NCI-H128 (cell line): Measurements from ENCODE around the gene UCKL1.
"Not testable (repeated sequence)": the region's sequence is repeated elsewhere in the genome, so short reads cannot be mapped to it uniquely, and the experiment has no call there.

ENCODE experiments used
- DNase-seq: peaks from one replicate; lab custom pipeline; 2025; ENCODE audit not compliant: unreplicated experiment; lab: John Stamatoyannopoulos, UW

The UCKL1 gene

DNA sequence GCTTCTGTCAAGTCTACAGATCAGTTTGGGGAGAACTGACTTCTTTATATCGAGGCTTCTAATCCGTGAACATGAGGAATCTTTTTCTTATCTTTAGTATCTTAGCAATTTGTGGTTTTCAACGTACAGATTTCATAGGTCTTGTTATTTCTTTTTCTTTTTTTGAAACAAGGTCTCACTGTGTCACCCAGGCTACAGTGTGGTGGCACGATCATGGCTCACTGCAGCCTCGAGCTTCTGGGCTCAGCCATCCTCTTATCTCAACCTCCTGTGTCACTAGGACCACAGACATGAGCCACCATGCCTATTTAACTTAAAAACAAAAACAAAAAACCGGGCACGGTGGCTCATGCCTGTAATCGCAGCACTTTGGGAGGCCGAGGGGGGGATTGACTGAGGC is 32.0 kb downstream of the UCKL1 start:
- no peak for DNase-seq

GRCh38 chr20:63923651-63924050 is 32.6 kb downstream of the UCKL1 start:
- DNase-seq, result no peak

DNA sequence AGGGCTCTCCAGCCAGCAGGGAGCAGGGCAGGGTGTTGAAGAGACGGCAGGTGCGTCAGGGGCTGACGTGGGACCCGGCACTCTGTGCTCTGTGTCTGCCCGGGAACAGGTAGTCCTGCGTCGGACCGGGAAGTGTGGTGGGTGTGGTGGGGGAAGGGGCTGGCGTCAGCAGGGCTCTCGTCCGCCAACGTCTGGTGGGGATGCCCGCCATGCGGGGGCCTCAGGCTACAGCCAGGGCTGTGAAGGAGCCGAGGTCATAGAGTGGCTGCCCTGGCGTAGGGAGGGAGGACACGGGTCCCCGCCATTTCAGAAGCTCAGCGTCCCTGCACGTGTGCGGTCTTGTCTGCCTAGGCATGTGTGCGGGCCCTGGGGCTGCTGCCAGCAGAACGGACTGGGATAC is 36.0 kb downstream of the UCKL1 start:
- DNase-seq, result no peak

- no peak for DNase-seq
Observed at GRCh38 chr20:63919130-63919529, 37.1 kb downstream of the UCKL1 start.

- DNase-seq, result no peak
Observed at GRCh38 chr20:63917811-63918210, 38.4 kb downstream of the UCKL1 start.

DNA sequence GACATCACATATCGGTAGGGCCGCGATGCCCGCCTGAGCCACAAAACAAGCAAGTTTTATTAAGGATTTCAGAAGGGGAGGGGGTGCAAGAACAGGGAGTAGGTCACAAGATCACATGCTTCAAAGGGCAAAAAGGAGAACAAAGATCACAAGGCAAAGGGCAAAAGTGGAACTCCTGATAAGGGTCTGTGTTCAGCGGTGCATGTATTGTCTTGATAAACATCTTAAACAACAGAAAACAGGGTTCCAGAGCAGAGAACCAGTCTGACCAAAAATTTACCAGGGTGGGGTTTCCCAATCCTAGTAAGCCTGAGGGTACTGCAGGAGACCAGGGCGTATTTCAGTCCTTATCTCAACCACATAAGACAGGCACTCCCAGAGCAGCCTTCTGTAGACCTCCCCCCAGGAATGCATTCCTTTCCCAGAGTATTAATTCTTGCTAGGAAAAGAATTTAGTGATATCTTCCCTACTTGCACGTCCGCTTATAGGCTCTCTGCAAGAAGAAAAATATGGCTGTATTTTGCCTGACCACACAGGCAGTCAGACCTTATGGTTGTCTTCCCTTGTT is 39.8 kb downstream of the UCKL1 start:
- DNase-seq, result not testable (repeated sequence)

- DNase-seq, result no peak
Observed at GRCh38 chr20:63915471-63915870, 40.7 kb downstream of the UCKL1 start.

GRCh38 chr20:63913768-63914167 is 42.4 kb downstream of the UCKL1 start:
- no peak for DNase-seq

DNA sequence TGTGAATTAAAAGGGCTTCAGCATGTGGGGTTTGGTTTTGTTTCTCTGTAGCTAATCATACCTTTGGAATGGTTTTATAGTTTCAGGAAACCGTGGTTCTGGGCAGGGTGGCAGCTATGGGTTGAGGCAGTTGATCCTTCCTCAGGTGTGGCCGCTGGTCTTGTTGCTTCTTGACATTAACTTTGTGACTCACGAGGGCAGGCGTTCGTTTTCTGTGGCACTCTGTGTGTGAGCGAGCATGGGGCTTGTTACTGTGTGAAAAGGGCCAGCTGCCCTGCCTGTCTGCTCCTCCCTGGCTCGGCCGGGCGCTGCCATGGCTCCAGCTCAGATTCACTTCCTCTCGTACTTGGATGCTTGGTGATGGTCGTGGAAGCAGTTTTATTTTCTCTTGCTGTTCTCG is 45.0 kb downstream of the UCKL1 start:
- DNase-seq, result no peak

- no peak for DNase-seq
Observed at GRCh38 chr20:63908008-63908682, 48.1 kb downstream of the UCKL1 start.

- no peak for DNase-seq
Observed at GRCh38 chr20:63903796-63904561, 52.2 kb downstream of the UCKL1 start.

DNA sequence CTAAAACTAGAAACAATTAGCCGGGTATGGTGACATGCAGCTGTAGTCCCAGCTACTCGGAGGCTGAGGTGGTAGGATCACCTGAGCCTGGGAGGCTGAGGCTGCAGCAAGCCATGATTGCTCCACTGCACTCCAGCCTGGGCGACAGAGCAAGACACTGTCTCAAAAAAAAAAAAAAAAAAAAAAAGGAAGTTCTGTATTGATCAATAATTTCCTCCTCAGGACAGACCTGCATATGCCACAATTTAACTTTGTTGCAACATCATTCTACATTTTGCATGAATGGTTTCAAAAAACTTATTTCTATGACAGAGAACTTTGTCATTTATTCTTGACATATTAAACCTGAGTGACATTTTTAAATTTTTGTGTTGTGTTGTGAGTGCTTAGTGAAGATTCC is 55.8 kb downstream of the UCKL1 start:
- DNase-seq, result no peak

- no peak for DNase-seq
Observed at GRCh38 chr20:63898882-63899558, 57.2 kb downstream of the UCKL1 start.

- no peak for DNase-seq
Observed at GRCh38 chr20:63897978-63898561, 58.1 kb downstream of the UCKL1 start.

DNA sequence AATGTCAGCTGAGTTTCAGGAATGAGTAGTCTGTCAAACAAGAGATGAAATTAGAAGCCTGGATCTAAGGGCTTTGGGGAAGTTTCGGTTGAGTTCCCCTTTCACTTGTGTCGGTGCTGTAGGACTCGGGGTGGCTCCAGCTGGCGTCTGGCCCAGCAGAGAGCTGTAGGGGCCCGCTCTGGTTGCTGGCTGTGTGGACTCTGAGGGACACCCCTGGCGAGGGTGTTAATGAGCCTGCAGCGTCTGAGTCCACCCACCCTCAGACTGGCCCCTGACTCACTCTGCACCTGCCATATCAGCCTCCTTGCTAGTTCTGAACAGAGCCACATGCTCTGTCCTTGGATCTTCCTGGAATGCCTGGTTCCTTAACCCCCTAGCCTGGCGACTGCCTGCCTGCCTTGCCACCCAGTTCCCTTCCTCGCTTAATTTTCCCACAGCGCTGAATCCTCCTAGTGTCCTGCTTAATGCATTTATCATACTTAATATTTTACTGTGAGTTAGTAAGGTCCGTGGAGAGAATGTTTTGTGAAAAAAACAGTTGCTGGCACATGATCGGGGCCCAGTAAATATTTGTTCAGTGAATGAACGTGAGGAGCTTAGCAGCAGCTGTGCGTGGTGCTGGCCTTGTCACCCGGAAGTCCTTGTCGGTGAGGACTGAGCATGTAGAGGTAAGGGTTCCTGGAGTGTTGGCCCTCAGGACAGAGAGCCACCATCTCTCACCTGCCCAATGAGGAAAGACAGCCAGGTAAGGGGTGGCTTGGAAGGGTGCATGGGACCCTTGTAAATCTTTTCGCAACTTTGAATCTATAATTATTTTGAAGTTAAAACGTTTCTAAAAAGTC is 59.7 kb downstream of the UCKL1 start:
- DNase-seq, result peak; percentile 7

DNA sequence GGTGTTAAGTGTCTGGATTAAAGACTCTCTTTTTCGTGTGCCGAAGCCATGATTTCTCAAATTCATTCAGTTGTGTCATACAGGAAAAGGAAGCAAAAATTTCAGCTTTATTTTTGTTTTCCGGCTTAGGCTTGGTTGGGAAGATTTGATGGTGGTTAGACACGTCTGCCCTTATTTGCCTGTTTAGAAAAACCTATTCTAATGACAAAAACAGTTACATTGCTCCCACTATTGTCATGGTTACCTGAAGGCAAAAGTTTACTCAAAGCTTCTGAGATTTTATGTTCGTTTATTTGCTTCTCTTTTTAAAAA is 60.3 kb downstream of the UCKL1 start:
- DNase-seq, result no peak

GRCh38 chr20:63895202-63895951 is 60.8 kb downstream of the UCKL1 start:
- DNase-seq, result no peak

DNA sequence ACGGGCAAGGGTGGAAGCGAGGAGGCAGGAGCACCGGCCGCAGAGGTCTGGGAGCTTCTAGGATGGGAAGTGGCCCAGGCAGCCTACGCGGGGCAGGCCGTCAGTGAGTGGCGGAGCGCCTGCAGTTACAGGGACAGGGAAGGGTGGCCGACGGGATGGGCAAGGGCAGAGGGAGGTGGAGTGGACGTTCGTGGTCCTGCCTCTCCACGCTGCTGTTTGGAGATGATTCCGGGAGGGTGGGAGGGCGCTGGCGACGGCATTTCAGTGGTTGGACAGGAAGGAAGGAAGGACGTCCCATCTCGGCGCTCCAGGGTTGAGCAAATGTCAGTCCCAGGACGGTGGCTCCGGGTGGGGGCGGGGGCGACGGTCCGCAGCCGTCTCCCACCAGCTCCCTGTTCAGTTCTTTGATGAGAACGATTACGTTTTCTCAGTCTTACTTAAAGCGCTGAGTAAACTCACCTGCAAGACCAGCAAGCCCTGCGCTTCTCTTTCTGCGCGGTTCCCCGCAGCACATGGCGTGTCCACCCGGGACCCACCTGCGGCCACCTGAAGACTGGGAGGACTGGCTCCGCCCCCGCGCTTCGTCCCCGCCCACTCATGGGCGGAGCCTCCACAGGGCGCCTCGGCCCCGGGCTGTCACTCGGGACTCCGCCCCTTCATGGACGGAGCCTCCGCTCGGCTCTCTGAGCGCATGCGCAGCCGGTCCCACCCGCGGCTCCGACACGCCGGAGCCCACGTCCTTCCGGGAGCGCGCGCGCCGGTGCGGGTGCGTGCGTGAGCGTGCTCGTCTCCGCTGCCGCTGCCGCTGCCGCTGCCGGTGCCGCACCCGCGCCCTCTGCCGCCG is 61.6 kb downstream of the UCKL1 start, which contains the start of gene DNAJC5:
TSS of gene DNAJC5 (plus strand) at position 769 of the 844 bp plus-strand sequence. CDS start 33,220 bp downstream, outside the sequence.
- peak; percentile 95 for DNase-seq

DNA sequence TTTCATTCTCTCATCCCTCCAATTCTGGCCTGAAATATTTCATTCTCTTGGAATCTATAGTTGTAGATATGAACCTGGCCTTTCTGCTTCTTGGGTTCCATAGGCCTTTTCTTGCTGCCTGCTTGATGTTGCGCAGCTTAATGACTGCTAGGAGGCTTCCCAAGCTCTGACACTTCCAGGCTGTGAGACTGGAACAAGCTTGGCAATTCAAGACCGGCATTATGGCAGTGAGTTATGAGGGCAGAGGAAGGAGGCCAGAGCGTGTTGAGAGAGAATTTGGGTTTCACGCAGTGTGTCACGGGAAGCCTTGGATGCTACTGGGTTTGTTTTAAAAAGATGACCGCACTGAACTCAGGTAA is 62.2 kb downstream of the UCKL1 start:
- no peak for DNase-seq
